HepG2 (cell line): ENCODE data around the gene USE1. TPM values are rescaled to one million over a fixed set of nuclear protein-coding genes. Genes with fewer than 3 reads are reported as not detected.

Experiments used
- FUBP1 ChIP-seq: sonication (generic); formaldehyde crosslinking; IDR thresholded peaks from 2 replicates; pipeline ENCODE4 v1.5.1; 2020; ENCODE audit warnings: missing genetic modification reagents, mild to moderate bottlenecking, borderline replicate concordance
- HDAC1 ChIP-seq: sonication (generic); formaldehyde crosslinking; IDR thresholded peaks from 2 replicates; pipeline ENCODE4 v1.5.1; 2020; ENCODE audit warnings: mild to moderate bottlenecking, missing genetic modification reagents
- HIVEP1 ChIP-seq: sonication (generic); formaldehyde crosslinking; IDR thresholded peaks from 2 replicates; pipeline ENCODE4 v1.4.0; 2020; ENCODE audit warnings: mild to moderate bottlenecking, missing genetic modification reagents
- MEIS2 ChIP-seq: sonication (generic); formaldehyde crosslinking; IDR thresholded peaks from 2 replicates; pipeline ENCODE4 v1.9.0; 2021; ENCODE audit warnings: mild to moderate bottlenecking, missing genetic modification reagents
- NFE2 ChIP-seq: sonication (generic); formaldehyde crosslinking; IDR thresholded peaks from 2 replicates; pipeline ENCODE4 v1.4.0; 2020; ENCODE audit warnings: missing genetic modification reagents
- PBX2 ChIP-seq: IDR thresholded peaks from 2 replicates; pipeline ENCODE4 v1.6.1; 2016; ENCODE audit warnings: control low read depth
- SUZ12 ChIP-seq: fragments of 150-350 bp; IDR thresholded peaks from 2 replicates; pipeline ENCODE4 v1.6.1; 2014; ENCODE audit warnings: low read depth, low read length
- TCF12 ChIP-seq, 2 experiments: fragments of 450-650 bp in 1 of 2; sonication (generic) in 1 of 2; formaldehyde crosslinking in 1 of 2; IDR thresholded peaks; 2 replicates each; pipeline versions ENCODE4 v1.6.1 to v1.8.0; 2017 to 2022; ENCODE audit warnings: antibody characterized with exemption in 1 of 2, mild to moderate bottlenecking in 1 of 2, missing genetic modification reagents in 1 of 2, moderate library complexity in 1 of 2
- ZBTB34 ChIP-seq: sonication (generic); formaldehyde crosslinking; IDR thresholded peaks from 2 replicates; pipeline ENCODE4 v1.8.0; 2022; ENCODE audit warnings: mild to moderate bottlenecking, missing genetic modification reagents
- ZBTB38 ChIP-seq: sonication (generic); formaldehyde crosslinking; IDR thresholded peaks from 2 replicates; pipeline ENCODE4 v1.5.1; 2020; ENCODE audit warnings: mild to moderate bottlenecking, missing genetic modification reagents
- ZNF205 ChIP-seq: IDR thresholded peaks from 2 replicates; pipeline ENCODE4 v1.6.1; 2018; ENCODE audit warnings: missing biosample characterization, missing genetic modification reagents
- ZNF232 ChIP-seq: sonication (generic); formaldehyde crosslinking; IDR thresholded peaks from 2 replicates; pipeline ENCODE4 v1.4.0; 2020; ENCODE audit warnings: missing genetic modification reagents, borderline replicate concordance
- ZNF280D ChIP-seq: sonication (generic); formaldehyde crosslinking; IDR thresholded peaks from 2 replicates; pipeline ENCODE4 v1.5.1; 2020; ENCODE audit warnings: mild to moderate bottlenecking, missing genetic modification reagents
- ZNF512 ChIP-seq: sonication (generic); formaldehyde crosslinking; IDR thresholded peaks from 2 replicates; pipeline ENCODE4 v1.4.0; 2020; ENCODE audit warnings: mild to moderate bottlenecking, missing genetic modification reagents
- ZNF550 ChIP-seq: sonication (generic); formaldehyde crosslinking; IDR thresholded peaks from 2 replicates; pipeline ENCODE4 v1.4.0; 2020; ENCODE audit warnings: mild to moderate bottlenecking, missing genetic modification reagents, borderline replicate concordance
- ZNF564 ChIP-seq: sonication (generic); formaldehyde crosslinking; IDR thresholded peaks from 2 replicates; pipeline ENCODE4 v1.8.1; 2023; ENCODE audit warnings: mild to moderate bottlenecking, missing genetic modification reagents
- ZNF567 ChIP-seq: sonication (generic); formaldehyde crosslinking; IDR thresholded peaks from 2 replicates; pipeline ENCODE4 v1.8.1; 2023; ENCODE audit warnings: mild to moderate bottlenecking, missing genetic modification reagents, borderline replicate concordance
- ZNF580 ChIP-seq: IDR thresholded peaks from 2 replicates; pipeline ENCODE4 v1.6.1; 2016; ENCODE audit warnings: low read depth, borderline replicate concordance
- ZNF777 ChIP-seq: sonication (generic); formaldehyde crosslinking; IDR thresholded peaks from 2 replicates; pipeline ENCODE4 v1.4.0; 2020; ENCODE audit warnings: missing genetic modification reagents
- ZNF782 ChIP-seq: sonication (generic); formaldehyde crosslinking; IDR thresholded peaks from 2 replicates; pipeline ENCODE4 v1.4.0; 2020; ENCODE audit warnings: missing genetic modification reagents, mild to moderate bottlenecking, borderline replicate concordance
- polyA plus RNA-seq, 8 experiments: library from polyadenylated mRNA; depleted of rRNA in 3 of 8; stranded (reverse) in 7 of 8; unstranded in 1 of 8; fragments of >200 nt; fragmentation: Illumina TruSeq in 4 of 8; extraction: Trizol in 4 of 8; gene quantifications; 2 replicates each; pipeline versions ENCODE4 v1.2.1 to v1.2.3, GENCODE V29; 2011 to 2016; ENCODE audit warnings: low read depth in 4 of 8, missing spikeins in 1 of 8, mixed read lengths in 1 of 8; ENCODE audit not compliant: insufficient read depth in 1 of 8
- total RNA-seq, 5 experiments: library from RNA; depleted of rRNA; stranded (reverse); fragments of >200 nt; fragmentation: Illumina TruSeq; extraction: Trizol; gene quantifications; 2 replicates each; pipeline ENCODE4 v1.2.3, GENCODE V29; 2016; ENCODE audit warnings: low read depth in 1 of 5

The USE1 gene
- total and polyA plus RNA-seq, 2 of the 13 experiments (the other 11 are each of a cell fraction or from before 2014, with no cell fraction given) = 9.9 to 17.6 TPM

- TF ChIP-seq ZNF280D (CRISPR knock-in tag) (no peak), ZNF205 (CRISPR knock-in tag) (no peak), ZNF564 (CRISPR knock-in tag) (no peak), MEIS2 (CRISPR knock-in tag) (no peak), ZNF567 (no peak), ZBTB38 (CRISPR knock-in tag) (peak; percentile 56; the same call in 1 of the 2 replicates), ZNF232 (CRISPR knock-in tag) (no peak), ZNF777 (CRISPR knock-in tag) (no peak), HDAC1 (CRISPR knock-in tag) (0 out of 2 replicates have a peak, but pooled peaks have one; percentile 14), SUZ12 (no peak), ZNF782 (CRISPR knock-in tag) (no peak), ZBTB34 (0 out of 2 replicates have a peak, but pooled peaks have one; percentile 46), PBX2 (peak; percentile 69), ZNF550 (no peak), HIVEP1 (CRISPR knock-in tag) (peak; percentile 46; the same call in 1 of the 2 replicates), ZNF512 (CRISPR knock-in tag) (no peak), ZNF580 (CRISPR knock-in tag) (peak; percentile 42; the same call in 1 of the 2 replicates), FUBP1 (no peak), NFE2 (no peak), TCF12 (IDR thresholded peaks at IDR 0.05) (no peak), TCF12 (CRISPR knock-in tag; IDR thresholded peaks at IDR 0.05) (no peak)
These were observed 40.0 kb downstream of the USE1 start (continued) for GRCh38 chr19:17255150-17255621.
